A549 (cell line): ENCODE data around the gene MADD.

Experiments used
- CBX8 ChIP-seq: fragments of 200-600 bp; sonication (generic); IDR thresholded peaks from 2 replicates; pipeline ENCODE4 v1.6.1; 2016
- EP300 ChIP-seq, 2 experiments: fragments of >200 bp; sonication (Bioruptor Twin); formaldehyde crosslinking; IDR thresholded peaks; 2 replicates in 1 of 2; 3 replicates in 1 of 2; pipeline ENCODE4 v1.6.1; 2016 to 2017
- HOXA7 ChIP-seq: fragments of 250-450 bp; sonication (Bioruptor Pico); IDR thresholded peaks from 2 replicates; pipeline ENCODE4 v1.5.0; 2020; ENCODE audit warnings: mild to moderate bottlenecking, moderate library complexity
- RNF2 ChIP-seq: fragments of 200-600 bp; sonication (generic); IDR thresholded peaks from 2 replicates; pipeline ENCODE4 v1.6.1; 2016; ENCODE audit warnings: low read depth, mild to moderate bottlenecking, antibody characterized with exemption, moderate library complexity, borderline replicate concordance
- TF ChIP-seq, protein P1 (sequence below): fragments of >200 bp; sonication (Bioruptor Twin); formaldehyde crosslinking; IDR thresholded peaks from 3 replicates; pipeline ENCODE4 v1.5.1; 2016

DNA sequence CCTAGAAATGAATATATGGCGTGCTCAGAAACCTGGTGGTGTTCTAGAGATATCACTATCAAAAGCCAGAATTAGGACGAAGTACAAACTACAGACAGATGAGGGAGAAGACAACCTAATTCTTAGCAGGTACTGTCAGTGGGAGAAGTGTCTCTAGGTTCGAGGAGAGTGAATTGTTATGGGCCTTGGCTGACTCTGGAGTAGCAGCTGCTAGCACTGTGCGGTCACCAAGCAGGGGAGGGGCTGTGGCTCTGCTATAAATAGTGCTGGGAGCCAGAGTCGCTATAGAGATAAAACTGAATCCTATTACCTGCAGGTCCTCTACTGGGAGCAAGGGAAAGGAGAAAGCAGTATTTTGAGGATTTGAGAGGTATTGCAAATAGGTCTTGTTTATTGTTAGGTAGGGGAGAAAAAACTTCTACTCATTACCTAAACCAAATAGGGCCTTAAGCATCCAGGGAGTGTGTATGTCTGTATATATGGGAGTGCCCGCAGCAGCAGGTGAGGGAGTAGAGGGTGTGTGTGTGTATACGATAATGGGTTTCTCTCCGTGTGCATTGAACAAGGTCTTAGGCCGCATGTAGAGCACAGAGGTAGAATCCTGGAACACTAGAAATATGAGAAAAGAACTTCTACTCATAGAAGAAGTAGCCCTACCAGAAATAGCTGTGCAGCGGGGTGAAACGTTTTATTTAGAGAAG, 2.2 kb downstream of the MADD start:
- TF ChIP-seq RNF2, result no peak
- TF ChIP-seq, protein P1, sequence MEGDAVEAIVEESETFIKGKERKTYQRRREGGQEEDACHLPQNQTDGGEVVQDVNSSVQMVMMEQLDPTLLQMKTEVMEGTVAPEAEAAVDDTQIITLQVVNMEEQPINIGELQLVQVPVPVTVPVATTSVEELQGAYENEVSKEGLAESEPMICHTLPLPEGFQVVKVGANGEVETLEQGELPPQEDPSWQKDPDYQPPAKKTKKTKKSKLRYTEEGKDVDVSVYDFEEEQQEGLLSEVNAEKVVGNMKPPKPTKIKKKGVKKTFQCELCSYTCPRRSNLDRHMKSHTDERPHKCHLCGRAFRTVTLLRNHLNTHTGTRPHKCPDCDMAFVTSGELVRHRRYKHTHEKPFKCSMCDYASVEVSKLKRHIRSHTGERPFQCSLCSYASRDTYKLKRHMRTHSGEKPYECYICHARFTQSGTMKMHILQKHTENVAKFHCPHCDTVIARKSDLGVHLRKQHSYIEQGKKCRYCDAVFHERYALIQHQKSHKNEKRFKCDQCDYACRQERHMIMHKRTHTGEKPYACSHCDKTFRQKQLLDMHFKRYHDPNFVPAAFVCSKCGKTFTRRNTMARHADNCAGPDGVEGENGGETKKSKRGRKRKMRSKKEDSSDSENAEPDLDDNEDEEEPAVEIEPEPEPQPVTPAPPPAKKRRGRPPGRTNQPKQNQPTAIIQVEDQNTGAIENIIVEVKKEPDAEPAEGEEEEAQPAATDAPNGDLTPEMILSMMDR, result no peak
- TF ChIP-seq EP300 (IDR thresholded peaks at IDR 0.05), result no peak
- no peak for TF ChIP-seq CBX8
- no peak for TF ChIP-seq HOXA7 (CRISPR knock-in tag)
